ENCODE data around the gene STMP1. TPM values are rescaled to one million over a fixed set of nuclear protein-coding genes. Genes with fewer than 3 reads are reported as not detected.
A peak's percentile ranks its signal among the peaks of the same experiment; 100 is the strongest.

The STMP1 gene
- total and polyA plus RNA-seq, 2 of the 13 experiments (the other 11 are each of a cell fraction or from before 2014, with no cell fraction given) = 7.2 to 16.2 TPM

- H3K4me3 ChIP-seq (replicated peaks in 1 of 3; ENCODE audit: insufficient read depth in 1 of 3, low read depth in 2 of 3, low read length in 3 of 3) = no peak overlapping the region
- no peak overlapping the region for H3K27ac ChIP-seq (ENCODE audit: extremely low read length, insufficient read depth, low read length)
- ChIA-PET POLR2A (no interaction called here), CTCF (ENCODE audit: low intra/inter-chr PET ratio, low total read pairs) (no interaction called here)
- no peaks in the 10 kb centered on the region for H3K79me2 ChIP-seq (ENCODE audit: insufficient read depth, low read length)
- WGBS (ENCODE audit: low lambda C conversion rate) = 0% methylated on average over 1 of the region's 2 CpGs
- H3K9me3 ChIP-seq (ENCODE audit: low read length) = no peaks in the 10 kb centered on the region
- BruUV-seq (replicated peaks) = no TSS peak
- peaks cover 23% of the 10 kb centered on the region for H3K4me1 ChIP-seq (ENCODE audit: insufficient read depth, low read length)
- H3K9ac ChIP-seq (ENCODE audit: insufficient read depth, low read depth, low read length) = no peak overlapping the region
- ATAC-seq (peak; percentile 49), DNase-seq (ENCODE audit: low spot score) (no peak), FAIRE-seq (no peak)
- no peaks in the 10 kb centered on the region; a peak in 1 of 5 replicates for H3K27me3 ChIP-seq (ENCODE audit: control insufficient read depth in 1 of 2, insufficient read depth in 2 of 2, low read length in 2 of 2)
- intact Hi-C loops (cut with micrococcal nuclease; ENCODE audit: unreplicated experiment) = no loop called here
- H4K20me1 ChIP-seq (ENCODE audit: insufficient read depth, low read length) = no peaks in the 10 kb centered on the region
- H2AFZ ChIP-seq (ENCODE audit: low read length) = no peak overlapping the region
- H3K4me2 ChIP-seq (ENCODE audit: low read depth, low read length) = no peak overlapping the region
- in situ Hi-C loops (cut with HindIII; ENCODE audit: extremely low pct_ligation_motif_present, low pct_unique_long_range_greater_than_20kb) = no loop called here
- no peaks in the 10 kb centered on the region for H3K36me3 ChIP-seq (replicated peaks in 1 of 2; ENCODE audit: control insufficient read depth in 1 of 2, insufficient read depth in 2 of 2, low read length in 2 of 2)
- TF ChIP-seq DNMT3B (CRISPR knock-in tag; conservative IDR thresholded peaks at IDR 0.05) = no peak
- TF ChIP-seq ZNF431 (CRISPR knock-in tag; IDR thresholded peaks at IDR 0.05; ENCODE audit: borderline replicate concordance, low read depth) = no peak
- TF ChIP-seq MEF2D (CRISPR knock-in tag; IDR thresholded peaks at IDR 0.05) = no peak
- TF ChIP-seq NFE2L2 (IDR thresholded peaks at IDR 0.05; ENCODE audit: low read length) = no peak
- TF ChIP-seq GATAD2A (CRISPR knock-in tag; IDR thresholded peaks at IDR 0.05) = no peak
- TF ChIP-seq ZBTB7B (CRISPR knock-in tag; IDR thresholded peaks at IDR 0.05) = no peak
- TF ChIP-seq MIER3 (CRISPR knock-in tag; IDR thresholded peaks at IDR 0.05; ENCODE audit: borderline replicate concordance) = no peak
- TF ChIP-seq SIN3B (IDR thresholded peaks at IDR 0.05; ENCODE audit: low read length) = no peak
Measured at GRCh38 chr7:135704074-135704473, 41.8 kb downstream of the STMP1 start.

DNA sequence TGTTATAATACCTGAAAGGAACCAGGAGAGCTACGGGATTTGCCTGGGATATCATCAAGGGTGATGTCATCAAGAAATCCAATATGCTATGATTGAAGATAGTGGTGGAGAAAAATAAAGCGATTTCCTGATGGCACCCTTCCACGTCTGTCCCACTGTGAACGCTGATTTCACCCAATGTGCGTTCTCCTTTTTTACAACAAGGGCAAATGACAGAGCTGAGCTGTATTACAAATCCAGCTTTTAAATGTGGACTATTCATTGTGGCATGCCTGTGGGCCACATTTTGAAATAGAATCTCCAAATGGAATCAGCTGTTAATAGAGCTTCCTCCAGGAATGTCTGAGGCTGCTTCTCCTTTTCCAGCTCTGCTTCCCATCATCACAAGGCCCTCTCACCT lies 42.4 kb downstream of the STMP1 start:
- Histone ChIP-seq H3K4me2 (ENCODE audit: low read depth, low read length) (no peak overlapping the region), H4K20me1 (ENCODE audit: insufficient read depth, low read length) (no peaks in the 10 kb centered on the region), H3K27ac (ENCODE audit: extremely low read length, insufficient read depth, low read length) (no peak overlapping the region), H3K4me1 (ENCODE audit: insufficient read depth, low read length) (peaks cover 21% of the 10 kb centered on the region), H3K27me3 (ENCODE audit: control insufficient read depth in 1 of 2, insufficient read depth in 2 of 2, low read length in 2 of 2) (no peaks in the 10 kb centered on the region; a peak in 1 of 5 replicates), H3K9me3 (ENCODE audit: low read length) (no peaks in the 10 kb centered on the region), H2AFZ (ENCODE audit: low read length) (no peak overlapping the region), H3K79me2 (ENCODE audit: insufficient read depth, low read length) (no peaks in the 10 kb centered on the region), H3K9ac (ENCODE audit: insufficient read depth, low read depth, low read length) (no peak overlapping the region), H3K36me3 (replicated peaks in 1 of 2; ENCODE audit: control insufficient read depth in 1 of 2, insufficient read depth in 2 of 2, low read length in 2 of 2) (no peaks in the 10 kb centered on the region), H3K4me3 (replicated peaks in 1 of 3; ENCODE audit: insufficient read depth in 1 of 3, low read depth in 2 of 3, low read length in 3 of 3) (no peak overlapping the region)
- ATAC-seq = no peak
- intact Hi-C loops (cut with micrococcal nuclease; ENCODE audit: unreplicated experiment) = no loop called here
- TF ChIP-seq AHDC1 (CRISPR knock-in tag; IDR thresholded peaks at IDR 0.05; ENCODE audit: borderline replicate concordance) = no peak
- TF ChIP-seq ATF7 (IDR thresholded peaks at IDR 0.05) = peak; percentile 65
- no peak for TF ChIP-seq ATF7 (CRISPR knock-in tag; IDR thresholded peaks at IDR 0.05)
- WGBS (ENCODE audit: low lambda C conversion rate) = 58% methylated on average over 5 of the region's 5 CpGs
- BruUV-seq (replicated peaks) = no TSS peak
- ChIA-PET POLR2A (no interaction called here), CTCF (ENCODE audit: low intra/inter-chr PET ratio, low total read pairs) (no interaction called here)
- FAIRE-seq = no peak
- no peak for DNase-seq (ENCODE audit: low spot score)
- in situ Hi-C loops (cut with HindIII; ENCODE audit: extremely low pct_ligation_motif_present, low pct_unique_long_range_greater_than_20kb) = no loop called here

All from HepG2 (cell line).